NCI-H345 treated with DMSO at 0.1 percent for 48 hours (cell line): ENCODE results near the gene EP400.
"Not testable (repeated sequence)": the region's sequence is repeated elsewhere in the genome, so short reads cannot be mapped to it uniquely, and the experiment has no call there.

Source experiments
- DNase-seq: peaks from one replicate; lab custom pipeline; 2025; ENCODE audit not compliant: unreplicated experiment; lab: John Stamatoyannopoulos, UW

Gene EP400

DNA sequence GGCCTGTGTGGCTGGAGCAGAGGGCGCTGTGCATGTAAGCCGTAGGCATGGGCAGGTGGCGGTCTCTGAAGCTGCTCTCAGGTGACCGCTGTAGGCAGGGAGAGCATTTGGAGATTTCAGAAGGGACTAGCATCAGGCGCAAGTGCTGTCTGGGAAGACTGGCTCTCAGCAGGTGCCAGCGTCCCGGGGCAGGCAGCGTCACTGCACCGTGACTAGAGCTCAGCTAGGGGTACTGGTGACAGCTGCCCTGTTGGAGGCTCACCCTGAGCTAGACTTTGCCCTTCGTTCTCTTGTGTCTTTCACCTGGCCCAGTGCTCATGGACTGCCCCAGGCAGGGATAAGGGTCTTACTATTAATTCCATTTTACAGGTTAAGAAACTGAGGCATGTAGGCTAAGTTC, 115.5 kb downstream of the EP400 start:
- DNase-seq: no peak

DNA sequence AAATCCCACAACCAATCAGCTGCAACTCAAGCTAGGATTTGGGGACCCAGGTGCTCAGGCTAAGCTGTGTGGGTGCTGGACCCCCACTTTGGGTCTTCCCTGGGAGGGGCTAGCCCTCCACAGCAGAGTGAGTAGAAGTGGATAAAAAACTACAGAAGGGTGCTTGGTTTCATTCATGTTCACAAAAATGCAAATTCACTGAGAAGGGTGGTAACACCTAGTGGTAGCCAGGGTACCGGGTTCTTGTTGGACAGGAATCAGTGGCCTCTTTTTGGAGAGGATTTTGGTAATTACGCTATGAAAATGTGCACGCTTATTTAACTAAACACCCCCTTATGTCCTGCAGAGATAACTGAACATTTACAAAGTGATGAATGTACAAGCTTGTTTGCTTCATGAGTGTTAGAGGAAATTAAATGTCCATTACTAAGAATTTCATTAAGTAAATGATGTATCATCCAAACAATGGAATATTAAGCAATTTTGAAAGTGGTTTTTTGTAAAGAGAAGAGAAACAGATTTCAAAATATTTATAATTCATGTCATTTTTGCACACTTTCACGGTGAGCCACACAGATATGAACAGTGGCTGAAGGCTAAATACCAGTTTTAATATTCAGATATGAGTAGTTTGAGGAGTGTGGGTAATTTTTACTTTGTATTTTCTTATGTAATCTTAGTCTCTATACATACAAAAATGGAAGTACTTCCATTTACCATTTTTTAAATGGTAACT, 116.0 kb downstream of the EP400 start:
- DNase-seq: no peak

DNA sequence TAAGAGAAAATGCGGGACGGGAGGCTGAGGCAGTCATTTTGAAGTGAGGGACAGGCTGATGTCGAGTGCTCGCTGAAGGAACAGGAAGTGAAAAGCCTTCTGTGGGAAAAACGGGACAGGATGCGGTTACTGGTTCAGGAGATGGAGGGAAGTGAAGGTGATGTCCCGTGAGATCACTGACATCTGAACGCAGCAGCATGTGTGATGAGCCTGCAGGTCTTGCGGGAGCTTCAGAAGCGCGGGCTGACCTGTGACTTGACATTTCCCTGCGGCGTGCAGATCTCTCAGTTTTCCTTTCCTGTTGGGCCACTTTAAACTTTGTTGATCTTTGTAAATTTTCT, 116.6 kb downstream of the EP400 start:
- DNase-seq: no peak

DNA sequence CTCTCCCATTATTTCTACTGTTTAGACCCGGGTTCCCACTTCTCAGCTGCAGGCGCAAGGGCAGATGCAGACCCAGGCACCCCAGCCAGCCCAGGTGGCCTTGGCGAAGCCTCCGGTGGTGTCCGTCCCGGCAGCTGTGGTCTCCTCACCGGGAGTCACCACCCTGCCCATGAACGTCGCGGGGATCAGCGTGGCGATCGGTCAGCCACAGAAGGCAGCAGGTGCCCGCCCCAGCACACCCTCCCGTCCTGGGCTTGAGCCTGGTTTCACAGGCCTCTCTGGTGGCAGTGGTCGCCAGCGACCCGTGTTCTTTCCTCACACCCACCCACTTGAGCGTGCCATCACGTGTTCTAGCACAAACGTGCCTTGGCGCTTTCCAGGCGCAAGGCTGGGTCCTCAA, 117.0 kb downstream of the EP400 start:
- no peak for DNase-seq

DNA sequence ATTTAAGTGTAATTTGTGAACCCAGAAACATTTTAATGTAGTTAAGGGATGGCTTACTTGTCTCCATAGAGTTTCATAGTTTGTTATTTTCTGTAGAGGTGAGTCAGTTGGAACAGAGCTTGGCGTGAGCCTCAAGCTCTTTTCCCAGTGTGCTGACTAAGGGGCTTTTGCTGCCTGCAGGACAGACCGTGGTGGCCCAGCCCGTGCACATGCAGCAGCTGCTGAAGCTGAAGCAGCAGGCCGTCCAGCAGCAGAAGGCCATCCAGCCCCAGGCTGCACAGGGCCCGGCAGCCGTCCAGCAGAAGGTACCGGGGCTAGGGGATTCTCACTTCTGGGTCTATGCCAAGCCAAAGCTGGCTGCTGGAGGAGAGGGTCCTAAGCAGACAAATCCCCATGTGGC, 117.4 kb downstream of the EP400 start:
- DNase-seq: no peak

- no peak for DNase-seq
Measured at GRCh38 chr12:132068250-132068649, 118.5 kb downstream of the EP400 start.

GRCh38 chr12:132069336-132069985, 119.7 kb downstream of the EP400 start:
- no peak for DNase-seq

DNA sequence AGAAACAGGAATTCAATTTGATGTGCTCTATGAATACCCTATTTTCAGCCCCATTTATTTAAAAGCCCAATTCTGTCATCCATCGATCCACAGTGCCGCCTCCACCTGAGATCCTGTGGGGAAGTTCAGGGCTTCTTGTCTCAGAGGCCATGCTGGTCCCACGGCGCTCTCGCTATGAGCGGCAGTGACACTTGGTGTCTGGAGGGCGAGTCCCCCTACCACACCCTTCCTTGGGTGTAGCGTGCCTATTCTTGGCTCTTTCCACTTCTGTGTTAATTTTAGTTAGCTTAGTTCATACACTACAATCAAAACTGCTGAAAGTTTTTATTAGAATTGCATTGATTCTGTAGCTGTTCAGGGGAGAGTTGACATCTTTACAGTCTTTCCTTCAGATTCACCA, 120.6 kb downstream of the EP400 start:
- DNase-seq: no peak

GRCh38 chr12:132071040-132071810, 121.5 kb downstream of the EP400 start:
- DNase-seq: no peak

DNA sequence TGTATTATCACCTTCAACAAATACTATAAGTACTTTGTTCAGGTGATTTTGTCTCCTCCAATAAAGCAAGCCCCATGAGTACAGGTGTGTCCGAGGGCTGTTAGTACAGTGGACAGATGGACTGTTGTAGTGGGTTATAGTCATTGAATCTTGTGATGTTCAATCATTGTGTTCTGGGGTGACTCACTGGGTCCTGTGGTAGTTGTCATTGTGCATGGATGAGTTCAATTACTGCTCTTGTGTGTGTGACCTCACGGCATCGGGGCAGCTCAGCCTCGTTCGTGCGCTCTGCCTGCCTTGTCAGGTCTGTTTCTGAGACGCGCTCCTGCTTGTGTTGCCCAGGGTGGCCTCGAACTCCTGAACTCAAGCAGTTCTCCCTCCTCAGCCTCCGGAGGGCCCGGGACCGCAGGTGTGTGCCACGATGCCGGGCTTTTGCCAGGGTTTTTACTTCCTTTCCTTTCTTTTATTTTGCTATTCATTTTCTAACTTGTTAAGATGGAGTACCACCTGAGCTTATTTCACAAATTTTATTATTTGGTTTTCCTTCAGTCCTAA, 122.2 kb downstream of the EP400 start:
- DNase-seq: no peak

- no peak for DNase-seq
Measured at GRCh38 chr12:132074216-132074615, 124.5 kb downstream of the EP400 start.

- DNase-seq: no peak
Measured at GRCh38 chr12:132075026-132075713, 125.4 kb downstream of the EP400 start.

GRCh38 chr12:132075714-132076553, 126.2 kb downstream of the EP400 start:
- DNase-seq: no peak

- no peak for DNase-seq
Measured at GRCh38 chr12:132076711-132077110, 127.0 kb downstream of the EP400 start.

GRCh38 chr12:132077322-132078100, 127.8 kb downstream of the EP400 start:
- DNase-seq: no peak

DNA sequence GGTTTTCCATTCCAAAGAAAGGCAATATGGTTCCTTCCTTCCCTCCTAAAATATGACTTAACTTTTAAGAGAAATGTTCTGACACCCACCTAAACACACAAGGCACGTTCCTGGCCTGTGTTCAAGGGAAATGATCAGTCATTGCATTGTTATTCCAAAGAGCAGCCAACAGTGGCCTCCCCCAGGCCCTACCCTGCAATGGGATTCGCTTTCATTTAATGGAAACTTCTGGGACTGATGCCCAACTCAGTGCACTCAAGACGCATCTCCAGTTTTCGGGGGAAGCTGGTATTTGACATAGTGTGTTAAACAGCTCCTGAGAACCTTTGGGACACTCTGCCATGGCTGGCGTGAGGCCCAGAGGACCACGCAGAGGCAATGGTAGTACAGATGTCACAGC, 128.4 kb downstream of the EP400 start:
- DNase-seq: no peak

GRCh38 chr12:132079200-132079599, 129.5 kb downstream of the EP400 start:
- DNase-seq: no peak

GRCh38 chr12:132079695-132080094, 130.0 kb downstream of the EP400 start:
- DNase-seq: no peak

DNA sequence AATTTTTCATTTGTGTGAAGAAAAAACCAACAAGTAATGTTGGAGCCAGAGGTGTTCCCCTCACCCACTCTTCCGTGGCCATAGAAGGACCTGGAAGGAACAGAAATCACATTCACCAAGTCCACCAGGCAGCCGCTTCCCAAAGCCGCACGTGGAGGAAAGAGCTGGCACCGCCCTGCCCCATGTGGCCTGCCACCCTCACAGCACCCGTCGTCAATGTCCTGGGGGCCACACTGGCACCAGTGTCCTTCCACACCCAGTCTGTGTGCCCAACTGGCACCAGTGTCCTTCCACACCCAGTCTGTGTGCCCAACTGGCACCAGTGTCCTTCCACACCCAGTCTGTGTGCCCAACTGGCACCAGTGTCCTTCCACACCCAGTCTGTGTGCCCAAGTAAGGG, 130.8 kb downstream of the EP400 start:
- DNase-seq: not testable (repeated sequence)

DNA sequence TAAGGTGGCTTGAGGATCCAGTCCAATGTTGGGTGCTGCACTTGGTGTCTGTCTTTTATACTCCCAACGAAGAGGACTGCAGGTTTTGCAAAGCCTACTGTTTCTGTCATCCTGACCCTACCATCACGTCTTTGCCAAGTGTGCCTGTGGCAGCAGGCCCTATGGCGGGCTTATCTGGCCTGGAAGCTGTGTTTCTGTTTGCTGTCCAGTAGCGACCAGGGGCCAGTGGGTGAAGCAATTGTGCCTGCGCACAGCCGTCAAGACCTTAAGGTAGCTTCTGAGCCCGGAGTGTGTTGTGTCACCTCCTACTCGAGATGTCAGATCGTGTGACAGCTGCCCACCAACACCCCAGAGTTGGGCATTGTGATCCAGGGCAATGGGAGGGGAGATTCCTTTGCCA, 131.7 kb downstream of the EP400 start:
- DNase-seq: no peak
